ENCODE results near the gene RSPH6A. TPM values are rescaled to one million over a fixed set of nuclear protein-coding genes. Genes with fewer than 3 reads are reported as not detected.

RSPH6A gene
- total RNA-seq, 2 experiments from 2014 or later, result 0.17 to 0.25 TPM

DNA sequence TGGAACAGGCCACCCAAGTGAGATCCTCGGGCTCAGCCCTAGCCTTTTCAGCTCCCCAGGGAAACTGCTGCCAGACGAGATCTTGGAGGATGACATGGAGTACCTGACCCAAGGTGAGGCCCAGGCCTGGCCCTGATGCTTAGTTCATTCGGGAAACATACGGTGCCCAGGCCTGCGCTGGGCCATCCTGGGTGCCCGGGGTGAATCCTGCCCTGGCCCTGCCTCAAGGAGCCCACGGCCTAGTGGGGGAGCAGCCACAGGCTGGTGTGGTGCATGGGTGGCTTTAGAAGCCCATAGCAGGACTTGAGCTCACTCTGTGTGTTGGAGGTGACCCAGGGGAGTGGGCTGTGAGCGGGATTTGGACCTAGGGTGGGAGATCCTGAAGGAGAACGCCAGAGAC lies 56.2 kb downstream of the RSPH6A start:
- DNase-seq (no peak), ATAC-seq (ENCODE audit: poor library complexity) (no peak)
- H3K27ac Mint-ChIP-seq, result no peak overlapping the region
- Histone ChIP-seq H3K4me1 (ENCODE audit: insufficient read depth, low read length) (no peaks in the 10 kb centered on the region), H3K4me3 (ENCODE audit: low read length) (no peak overlapping the region), H3K36me3 (ENCODE audit: insufficient read depth, low read length) (no peaks in the 10 kb centered on the region), H3K27me3 (ENCODE audit: control insufficient read depth in 1 of 2, insufficient read depth in 2 of 2, low read length in 2 of 2) (peaks cover 0 to 2% of the 10 kb centered on the region in 2 experiments), H3K27ac (ENCODE audit: low read depth in 1 of 2, low read length in 2 of 2) (no peak overlapping the region), H3K9me3 (ENCODE audit: control insufficient read depth in 1 of 2, insufficient read depth in 1 of 2, low read length in 2 of 2) (no peaks in the 10 kb centered on the region)
- H3K9me3 Mint-ChIP-seq, result no peaks in the 10 kb centered on the region
- no peaks in the 10 kb centered on the region for H3K4me1 Mint-ChIP-seq (ENCODE audit: low read depth)
- intact Hi-C loops (cut with DNase I, micrococcal nuclease), result no loop called here
- no peaks in the 10 kb centered on the region for H3K27me3 Mint-ChIP-seq
- TF ChIP-seq, protein P1, sequence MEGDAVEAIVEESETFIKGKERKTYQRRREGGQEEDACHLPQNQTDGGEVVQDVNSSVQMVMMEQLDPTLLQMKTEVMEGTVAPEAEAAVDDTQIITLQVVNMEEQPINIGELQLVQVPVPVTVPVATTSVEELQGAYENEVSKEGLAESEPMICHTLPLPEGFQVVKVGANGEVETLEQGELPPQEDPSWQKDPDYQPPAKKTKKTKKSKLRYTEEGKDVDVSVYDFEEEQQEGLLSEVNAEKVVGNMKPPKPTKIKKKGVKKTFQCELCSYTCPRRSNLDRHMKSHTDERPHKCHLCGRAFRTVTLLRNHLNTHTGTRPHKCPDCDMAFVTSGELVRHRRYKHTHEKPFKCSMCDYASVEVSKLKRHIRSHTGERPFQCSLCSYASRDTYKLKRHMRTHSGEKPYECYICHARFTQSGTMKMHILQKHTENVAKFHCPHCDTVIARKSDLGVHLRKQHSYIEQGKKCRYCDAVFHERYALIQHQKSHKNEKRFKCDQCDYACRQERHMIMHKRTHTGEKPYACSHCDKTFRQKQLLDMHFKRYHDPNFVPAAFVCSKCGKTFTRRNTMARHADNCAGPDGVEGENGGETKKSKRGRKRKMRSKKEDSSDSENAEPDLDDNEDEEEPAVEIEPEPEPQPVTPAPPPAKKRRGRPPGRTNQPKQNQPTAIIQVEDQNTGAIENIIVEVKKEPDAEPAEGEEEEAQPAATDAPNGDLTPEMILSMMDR (IDR thresholded peaks at IDR 0.05), result no peak
- H3K4me3 Mint-ChIP-seq, result no peak overlapping the region
- no peaks in the 10 kb centered on the region for H3K36me3 Mint-ChIP-seq (ENCODE audit: low read depth)
- ChIA-PET POLR2A (no interaction called here), CTCF (no interaction called here)

- no peaks in the 10 kb centered on the region for H3K4me1 ChIP-seq (ENCODE audit: insufficient read depth, low read length)
- ATAC-seq (ENCODE audit: poor library complexity) (no peak), DNase-seq (no peak)
- no peak overlapping the region for H3K4me3 Mint-ChIP-seq
- TF ChIP-seq, protein P1 (IDR thresholded peaks at IDR 0.05), result no peak
- no peaks in the 10 kb centered on the region for H3K9me3 Mint-ChIP-seq
- H3K4me3 ChIP-seq (ENCODE audit: low read length), result no peak overlapping the region
- H3K27me3 ChIP-seq (ENCODE audit: control insufficient read depth in 1 of 2, insufficient read depth in 2 of 2, low read length in 2 of 2), result no peaks in the 10 kb centered on the region
- no peaks in the 10 kb centered on the region for H3K4me1 Mint-ChIP-seq (ENCODE audit: low read depth)
- no peaks in the 10 kb centered on the region for H3K36me3 Mint-ChIP-seq (ENCODE audit: low read depth)
- H3K27me3 Mint-ChIP-seq, result no peaks in the 10 kb centered on the region
- intact Hi-C loops (cut with DNase I, micrococcal nuclease), result no loop called here
- CTCF ChIA-PET, result no interaction called here
- POLR2A ChIA-PET, result no interaction called here
- no peaks in the 10 kb centered on the region for H3K36me3 ChIP-seq (ENCODE audit: insufficient read depth, low read length)
- no peak overlapping the region for H3K27ac ChIP-seq (ENCODE audit: low read depth in 1 of 2, low read length in 2 of 2)
- H3K27ac Mint-ChIP-seq, result no peak overlapping the region
- H3K9me3 ChIP-seq (ENCODE audit: control insufficient read depth in 1 of 2, insufficient read depth in 1 of 2, low read length in 2 of 2), result no peaks in the 10 kb centered on the region
Observed at GRCh38 chr19:45757695-45758094, 57.4 kb downstream of the RSPH6A start.

GRCh38 chr19:45754323-45754722 lies 60.8 kb downstream of the RSPH6A start:
- intact Hi-C loops (cut with DNase I, micrococcal nuclease), result no loop called here
- Mint-ChIP-seq H3K27ac (no peak overlapping the region), H3K36me3 (ENCODE audit: low read depth) (no peaks in the 10 kb centered on the region), H3K27me3 (no peaks in the 10 kb centered on the region), H3K9me3 (no peaks in the 10 kb centered on the region), H3K4me1 (ENCODE audit: low read depth) (no peaks in the 10 kb centered on the region), H3K4me3 (no peak overlapping the region)
- ChIA-PET POLR2A (interaction anchor here (0.7 kb wide), 1 partner anchor 14 kb away, joined by 3 read pairs; no protein-coding TSS in a partner anchor), CTCF (interaction anchor here (0.7 kb wide), 1 partner anchor 262 kb away, joined by 3 read pairs; no protein-coding TSS in a partner anchor)
- H3K27ac ChIP-seq (ENCODE audit: low read depth in 1 of 2, low read length in 2 of 2), result no peak overlapping the region
- no peaks in the 10 kb centered on the region for H3K27me3 ChIP-seq (ENCODE audit: control insufficient read depth in 1 of 2, insufficient read depth in 2 of 2, low read length in 2 of 2)
- no peaks in the 10 kb centered on the region for H3K36me3 ChIP-seq (ENCODE audit: insufficient read depth, low read length)
- DNase-seq (no peak), ATAC-seq (ENCODE audit: poor library complexity) (no peak)
- no peaks in the 10 kb centered on the region for H3K9me3 ChIP-seq (ENCODE audit: control insufficient read depth in 1 of 2, insufficient read depth in 1 of 2, low read length in 2 of 2)
- TF ChIP-seq, protein P1 (IDR thresholded peaks at IDR 0.05), result no peak
- H3K4me3 ChIP-seq (ENCODE audit: low read length), result no peak overlapping the region
- H3K4me1 ChIP-seq (ENCODE audit: insufficient read depth, low read length), result no peaks in the 10 kb centered on the region

Data from CD4-positive, alpha-beta T cell (primary cell).